HepG2 (cell line): ENCODE results near the gene TMEM229B. TPM values are rescaled to one million over a fixed set of nuclear protein-coding genes. Genes with fewer than 3 reads are reported as not detected.
A peak's percentile ranks its signal among the peaks of the same experiment; 100 is the strongest.

ENCODE experiments used
- CREB1 ChIP-seq, 2 experiments: fragments of 450-650 bp in 1 of 2; IDR thresholded peaks; 2 replicates each; pipeline ENCODE4 v1.6.1; 2016 to 2017; ENCODE audit warnings: control low read depth in 1 of 2, mild to moderate bottlenecking in 1 of 2, missing compliant biosample characterization in 1 of 2, missing genetic modification characterization in 1 of 2
- FOXA1 ChIP-seq, 2 experiments: fragments of 450-650 bp in 1 of 2; sonication (generic) in 1 of 2; formaldehyde crosslinking in 1 of 2; IDR thresholded peaks; 2 replicates each; pipeline versions ENCODE4 v1.4.0 to v1.6.1; 2016 to 2020; ENCODE audit warnings: missing genetic modification reagents in 1 of 2
- FOXK2 ChIP-seq: fragments of 450-650 bp; IDR thresholded peaks from 2 replicates; pipeline ENCODE4 v1.6.1; 2016
- GATA4 ChIP-seq: sonication (generic); IDR thresholded peaks from 2 replicates; pipeline ENCODE4 v1.6.1; 2016; ENCODE audit warnings: antibody characterized with exemption, low read depth, borderline replicate concordance
- HMG20A ChIP-seq: IDR thresholded peaks from 2 replicates; pipeline ENCODE4 v1.6.1; 2016; ENCODE audit warnings: borderline replicate concordance
- MIXL1 ChIP-seq: IDR thresholded peaks from 2 replicates; pipeline ENCODE4 v1.6.1; 2016
- RARA ChIP-seq: IDR thresholded peaks from 2 replicates; pipeline ENCODE4 v1.6.1; 2016; ENCODE audit warnings: missing genetic modification reagents, missing compliant biosample characterization
- SAP130 ChIP-seq: IDR thresholded peaks from 2 replicates; pipeline ENCODE4 v1.6.1; 2016; ENCODE audit warnings: low read depth
- XBP1 ChIP-seq: sonication (generic); formaldehyde crosslinking; IDR thresholded peaks from 2 replicates; pipeline ENCODE4 v1.5.0; 2020; ENCODE audit warnings: missing genetic modification reagents
- ZXDC ChIP-seq: sonication (generic); formaldehyde crosslinking; IDR thresholded peaks from 2 replicates; pipeline ENCODE4 v1.5.0; 2020; ENCODE audit warnings: mild to moderate bottlenecking, missing genetic modification reagents
- polyA plus RNA-seq, 8 experiments: library from polyadenylated mRNA; depleted of rRNA in 3 of 8; stranded (reverse) in 7 of 8; unstranded in 1 of 8; fragments of >200 nt; fragmentation: Illumina TruSeq in 4 of 8; extraction: Trizol in 4 of 8; gene quantifications; 2 replicates each; pipeline versions ENCODE4 v1.2.1 to v1.2.3, GENCODE V29; 2011 to 2016; ENCODE audit warnings: low read depth in 4 of 8, missing spikeins in 1 of 8, mixed read lengths in 1 of 8; ENCODE audit not compliant: insufficient read depth in 1 of 8
- total RNA-seq, 5 experiments: library from RNA; depleted of rRNA; stranded (reverse); fragments of >200 nt; fragmentation: Illumina TruSeq; extraction: Trizol; gene quantifications; 2 replicates each; pipeline ENCODE4 v1.2.3, GENCODE V29; 2016; ENCODE audit warnings: low read depth in 1 of 5
- TF ChIP-seq, protein P1 (sequence below): sonication (generic); formaldehyde crosslinking; IDR thresholded peaks from 2 replicates; pipeline ENCODE4 v1.4.0; 2020; ENCODE audit warnings: missing genetic modification reagents

Gene TMEM229B
- total and polyA plus RNA-seq, 2 of the 13 experiments (the other 11 are each of a cell fraction or from before 2014, with no cell fraction given): 0.69 to 1.1 TPM

- TF ChIP-seq XBP1 (CRISPR knock-in tag) (peak; percentile 76; the same call in 1 of the 2 replicates), FOXK2 (0 out of 2 replicates have a peak, but pooled peaks have one; percentile 26), GATA4 (no peak), ZXDC (CRISPR knock-in tag) (no peak), RARA (CRISPR knock-in tag) (peak; percentile 44; the same call in 1 of the 2 replicates), MIXL1 (peak; percentile 72), HMG20A (CRISPR knock-in tag) (peak; percentile 37; the same call in 1 of the 2 replicates), FOXA1 (IDR thresholded peaks at IDR 0.05) (no peak), FOXA1 (CRISPR knock-in tag; IDR thresholded peaks at IDR 0.05) (peak; percentile 63), SAP130 (peak; percentile 21; the same call in 1 of the 2 replicates), CREB1 (IDR thresholded peaks at IDR 0.05) (0 out of 2 replicates have a peak, but pooled peaks have one; percentile 25), CREB1 (CRISPR knock-in tag; IDR thresholded peaks at IDR 0.05) (no peak)
- TF ChIP-seq, protein P1, sequence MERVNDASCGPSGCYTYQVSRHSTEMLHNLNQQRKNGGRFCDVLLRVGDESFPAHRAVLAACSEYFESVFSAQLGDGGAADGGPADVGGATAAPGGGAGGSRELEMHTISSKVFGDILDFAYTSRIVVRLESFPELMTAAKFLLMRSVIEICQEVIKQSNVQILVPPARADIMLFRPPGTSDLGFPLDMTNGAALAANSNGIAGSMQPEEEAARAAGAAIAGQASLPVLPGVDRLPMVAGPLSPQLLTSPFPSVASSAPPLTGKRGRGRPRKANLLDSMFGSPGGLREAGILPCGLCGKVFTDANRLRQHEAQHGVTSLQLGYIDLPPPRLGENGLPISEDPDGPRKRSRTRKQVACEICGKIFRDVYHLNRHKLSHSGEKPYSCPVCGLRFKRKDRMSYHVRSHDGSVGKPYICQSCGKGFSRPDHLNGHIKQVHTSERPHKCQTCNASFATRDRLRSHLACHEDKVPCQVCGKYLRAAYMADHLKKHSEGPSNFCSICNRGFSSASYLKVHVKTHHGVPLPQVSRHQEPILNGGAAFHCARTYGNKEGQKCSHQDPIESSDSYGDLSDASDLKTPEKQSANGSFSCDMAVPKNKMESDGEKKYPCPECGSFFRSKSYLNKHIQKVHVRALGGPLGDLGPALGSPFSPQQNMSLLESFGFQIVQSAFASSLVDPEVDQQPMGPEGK (CRISPR knock-in tag): no peak
- TF ChIP-seq, all 625 proteins: peak for 16
Observed at GRCh38 chr14:67442139-67442906, 46.2 kb downstream of the TMEM229B start (continued).
